K562 (cell line): ENCODE results near the gene WDHD1. TPM values are rescaled to one million over a fixed set of nuclear protein-coding genes. Genes with fewer than 3 reads are reported as not detected.

Source experiments
- CEBPZ ChIP-seq: fragments of 150-350 bp; IDR thresholded peaks from 2 replicates; pipeline ENCODE4 v1.6.1; 2014; ENCODE audit warnings: low read depth, mild to moderate bottlenecking, low read length, borderline replicate concordance
- E2F8 ChIP-seq: fragments of 450-650 bp; IDR thresholded peaks from 2 replicates; pipeline ENCODE4 v1.7.1; 2018; ENCODE audit warnings: mild to moderate bottlenecking, low read depth; ENCODE audit not compliant: partially characterized antibody
- HMGXB4 ChIP-seq: sonication (generic); formaldehyde crosslinking; IDR thresholded peaks from 2 replicates; pipeline ENCODE4 v1.8.1; 2023; ENCODE audit warnings: mild to moderate bottlenecking, missing genetic modification reagents
- IRF9 ChIP-seq: fragments of 450-650 bp; IDR thresholded peaks from 2 replicates; pipeline ENCODE4 v1.6.1; 2016; ENCODE audit warnings: missing biosample characterization, missing genetic modification characterization
- MAX ChIP-seq: sonication (generic); formaldehyde crosslinking; IDR thresholded peaks from 2 replicates; pipeline ENCODE4 v1.9.0; 2022; ENCODE audit warnings: mild to moderate bottlenecking, missing genetic modification reagents
- MED1 ChIP-seq: sonication (generic); formaldehyde crosslinking; IDR thresholded peaks from 2 replicates; pipeline ENCODE4 v1.8.1; 2023; ENCODE audit warnings: missing genetic modification reagents, borderline replicate concordance
- MXD1 ChIP-seq: fragments of 250-450 bp; sonication (Bioruptor Pico); IDR thresholded peaks from 2 replicates; pipeline ENCODE4 v1.8.0; 2021; ENCODE audit warnings: borderline replicate concordance, mild to moderate bottlenecking, moderate library complexity; ENCODE audit not compliant: poor library complexity, severe bottlenecking
- NRF1 ChIP-seq, 2 experiments: fragments of 450-650 bp; IDR thresholded peaks in 1 of 2; conservative IDR thresholded peaks in 1 of 2; 2 replicates each; pipeline ENCODE4 v1.6.1; 2014; ENCODE audit warnings: mild to moderate bottlenecking in 2 of 2
- POLR3G ChIP-seq: IDR thresholded peaks from 2 replicates; pipeline ENCODE4 v1.6.1; 2011; ENCODE audit not compliant: insufficient read length, insufficient replicate concordance; ENCODE audit errors: extremely low read depth
- SMAD1 ChIP-seq: fragments of 150-350 bp; IDR thresholded peaks from 2 replicates; pipeline ENCODE4 v1.6.1; 2014; ENCODE audit warnings: low read length, low read depth; ENCODE audit not compliant: partially characterized antibody
- SP2 ChIP-seq: IDR thresholded peaks from 2 replicates; pipeline ENCODE4 v1.6.1; 2011; ENCODE audit warnings: mild to moderate bottlenecking, low read depth, low read length, moderate library complexity; ENCODE audit not compliant: poor library complexity, severe bottlenecking; ENCODE audit errors: extremely low read depth
- STAT5A ChIP-seq: IDR thresholded peaks from 2 replicates; pipeline ENCODE4 v1.6.1; 2012; ENCODE audit warnings: low read length, inconsistent platforms, borderline replicate concordance
- ZNF274 ChIP-seq: IDR thresholded peaks from 2 replicates; pipeline ENCODE4 v1.6.1; 2011; ENCODE audit warnings: low read depth, mild to moderate bottlenecking, low read length, moderate library complexity, borderline replicate concordance
- ZNF41 ChIP-seq: fragments of 250-450 bp; sonication (Bioruptor Pico); conservative IDR thresholded peaks from 2 replicates; pipeline ENCODE4 v1.4.0; 2020; ENCODE audit warnings: mild to moderate bottlenecking
- ZNF696 ChIP-seq: fragments of 250-450 bp; sonication (Bioruptor Pico); conservative IDR thresholded peaks from 2 replicates; pipeline ENCODE4 v1.4.0; 2020; ENCODE audit warnings: mild to moderate bottlenecking, moderate library complexity
- ZZZ3 ChIP-seq: fragments of 450-650 bp; IDR thresholded peaks from 2 replicates; pipeline ENCODE4 v1.6.1; 2016; ENCODE audit warnings: antibody characterized with exemption, mild to moderate bottlenecking, moderate library complexity
- polyA plus RNA-seq, 8 experiments: library from polyadenylated mRNA; depleted of rRNA in 4 of 8; stranded (reverse) in 5 of 8; unstranded in 3 of 8; fragments of >200 nt; fragmentation: Nextera tagmentation in 2 of 8; fragmentation: Illumina TruSeq in 1 of 8; extraction: Ambion mirVana in 2 of 8; extraction: Trizol in 1 of 8; gene quantifications; 2 replicates each; pipeline versions ENCODE4 v1.2.1 to v1.2.3, GENCODE V29; 2011 to 2014; ENCODE audit warnings: inconsistent platforms in 1 of 8, missing spikeins in 1 of 8
- total RNA-seq, 7 experiments: library from RNA; depleted of rRNA in 6 of 7; stranded (reverse); fragments of >200 nt in 6 of 7; fragmentation: Illumina TruSeq in 2 of 7; extraction: Trizol in 2 of 7; gene quantifications; 2 replicates each; pipeline versions ENCODE4 v1.2.1 to v1.2.3, GENCODE V29; 2011 to 2021; ENCODE audit warnings: low replicate concordance in 1 of 7

WDHD1 gene
- total and polyA plus RNA-seq, 9 of the 15 experiments (the other 6 are each of a cell fraction or from before 2014, with no cell fraction given), result 11.7 to 39.1 (median 30.0) TPM

GRCh38 chr14:55026793-55027561 is at the start of gene WDHD1, which contains the start of gene SOCS4 (continued):
- TF ChIP-seq E2F8, result peak; percentile 91
- no peak for TF ChIP-seq HMGXB4 (CRISPR knock-in tag)
- TF ChIP-seq ZZZ3, result peak; percentile 71
- peak; percentile 15 for TF ChIP-seq MXD1 (CRISPR knock-in tag)
- TF ChIP-seq ZNF274, result no peak
- no peak for TF ChIP-seq ZNF41
- peak; percentile 94 to 95 for TF ChIP-seq NRF1 (conservative IDR thresholded peaks at IDR 0.05 in 1 of 2, IDR thresholded peaks at IDR 0.05 in 1 of 2)
- TF ChIP-seq ZNF696 (CRISPR knock-in tag), result no peak
- peak; percentile 89 for TF ChIP-seq MAX (CRISPR knock-in tag)
- TF ChIP-seq IRF9 (tag), result no peak
- no peak for TF ChIP-seq SP2
- TF ChIP-seq MED1 (CRISPR knock-in tag), result no peak
- no peak for TF ChIP-seq SMAD1
- no peak for TF ChIP-seq POLR3G
- no peak for TF ChIP-seq CEBPZ
- no peak for TF ChIP-seq STAT5A
